Stimulated activated CD4-positive, alpha-beta T cell treated with anti-CD3 and anti-CD28 coated beads, TNF-alpha, amount 100 ng/mL, for 48 hours (primary cell): ENCODE results near the gene INTS11.

Source experiments
- DNase-seq, 3 donors: peaks; one replicate each; pipeline ENCODE4 v3.0.0-alpha.2; 2020; ENCODE audit warnings: low read depth in 3 of 3

Gene INTS11

DNA sequence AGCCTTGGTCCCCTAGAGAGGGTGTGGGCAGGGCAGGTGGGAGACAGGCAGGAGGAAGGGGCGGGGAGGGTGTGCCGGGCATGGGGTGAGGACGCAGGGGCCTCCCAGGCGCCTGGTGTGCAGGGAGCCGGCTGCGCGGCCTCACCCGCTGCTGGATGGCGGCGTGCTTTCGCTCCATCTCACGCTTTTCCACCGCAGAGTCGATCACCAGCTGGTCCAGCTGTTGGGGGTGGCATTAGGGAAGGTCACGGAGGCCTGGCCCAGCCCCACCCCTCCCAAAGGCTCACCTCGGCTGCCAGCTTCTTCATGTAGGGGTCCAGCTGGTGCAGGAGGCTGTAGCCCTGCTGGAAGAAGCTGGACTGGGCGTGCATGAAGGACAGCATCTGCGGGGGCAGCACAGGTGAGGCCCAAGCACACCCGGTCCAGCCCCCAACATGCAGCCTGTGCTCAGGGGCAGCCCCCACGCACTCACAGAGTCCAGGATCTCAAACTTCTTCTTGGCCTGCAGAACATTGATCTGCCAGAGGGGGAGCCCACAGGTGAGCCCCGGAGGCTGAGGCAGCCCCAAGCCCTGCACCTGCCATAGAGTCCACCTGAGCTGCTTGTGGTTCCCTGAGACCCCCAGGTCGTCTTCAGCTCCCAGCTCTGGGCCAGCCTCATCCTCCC lies 24.6 kb downstream of the INTS11 start:
- DNase-seq = no peak

DNA sequence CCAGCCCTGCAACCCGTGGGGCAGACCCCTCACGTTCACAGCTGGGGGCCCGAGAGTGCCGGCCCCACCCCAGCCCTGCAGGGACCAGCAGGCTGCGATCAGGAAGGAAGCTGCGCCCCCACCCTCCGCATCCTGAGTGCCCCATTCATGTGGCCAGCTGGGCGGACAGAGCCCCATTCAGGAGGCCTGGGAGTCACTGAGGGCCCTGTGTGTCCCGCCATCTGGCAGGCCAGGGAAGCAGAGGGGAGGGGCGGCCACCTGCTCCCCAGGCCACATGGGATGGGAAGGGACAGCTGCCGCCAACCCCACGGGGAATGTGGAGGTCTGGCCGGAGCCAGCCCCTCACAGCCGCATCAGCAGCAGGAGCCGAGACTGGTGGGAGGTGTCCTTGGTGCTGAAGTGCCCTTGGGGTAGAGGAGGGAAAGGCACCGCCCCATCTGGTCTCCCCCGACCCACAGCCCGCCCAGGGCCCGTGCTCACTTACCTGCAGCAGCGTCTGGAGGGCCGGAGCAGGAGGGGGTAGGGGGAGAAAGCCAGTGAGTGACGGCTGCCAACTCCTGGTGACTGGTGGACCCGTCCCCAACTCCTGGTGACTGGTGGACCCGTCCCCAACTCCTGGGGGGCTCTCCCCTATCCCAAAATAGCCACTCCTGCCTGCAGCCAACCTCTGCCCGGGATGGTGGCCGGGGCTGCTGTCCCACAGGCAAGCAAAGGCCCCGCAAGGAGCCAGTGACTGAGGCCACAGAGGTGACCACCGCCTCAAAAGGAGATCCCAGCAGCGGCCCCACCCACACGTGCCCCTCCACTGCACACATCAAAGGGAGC lies 25.4 kb downstream of the INTS11 start:
- DNase-seq = no peak

DNA sequence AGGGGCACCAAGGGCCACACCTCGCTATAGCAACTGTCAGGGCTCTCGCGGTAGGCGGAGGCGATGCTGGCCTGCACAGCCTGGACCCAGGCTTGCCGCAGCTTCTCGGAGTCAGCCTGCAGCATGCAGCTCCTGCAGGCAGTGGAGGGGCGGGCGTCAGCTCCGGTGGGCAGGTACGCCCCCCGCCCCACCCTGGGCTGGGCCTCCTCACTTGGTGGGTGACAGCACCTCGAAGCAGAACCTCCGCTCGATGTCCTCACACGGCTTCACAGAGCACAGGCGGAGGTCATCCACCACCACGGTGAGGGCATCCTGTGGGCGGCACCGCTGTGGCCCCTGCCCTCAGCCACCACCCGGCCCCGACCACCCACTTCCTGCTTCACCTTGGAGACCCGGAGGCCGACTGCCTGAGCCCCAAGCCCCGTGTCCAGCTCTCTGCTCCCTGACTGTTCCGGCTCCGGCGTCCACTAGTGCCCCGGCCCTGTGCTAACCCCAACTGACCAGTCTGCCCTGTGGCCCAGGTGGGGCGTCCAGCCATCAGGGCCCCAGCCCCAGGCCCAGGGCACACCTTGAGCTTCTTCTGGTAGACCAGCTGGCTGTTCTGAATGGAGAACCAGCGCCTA lies 26.5 kb downstream of the INTS11 start:
- no peak for DNase-seq

DNA sequence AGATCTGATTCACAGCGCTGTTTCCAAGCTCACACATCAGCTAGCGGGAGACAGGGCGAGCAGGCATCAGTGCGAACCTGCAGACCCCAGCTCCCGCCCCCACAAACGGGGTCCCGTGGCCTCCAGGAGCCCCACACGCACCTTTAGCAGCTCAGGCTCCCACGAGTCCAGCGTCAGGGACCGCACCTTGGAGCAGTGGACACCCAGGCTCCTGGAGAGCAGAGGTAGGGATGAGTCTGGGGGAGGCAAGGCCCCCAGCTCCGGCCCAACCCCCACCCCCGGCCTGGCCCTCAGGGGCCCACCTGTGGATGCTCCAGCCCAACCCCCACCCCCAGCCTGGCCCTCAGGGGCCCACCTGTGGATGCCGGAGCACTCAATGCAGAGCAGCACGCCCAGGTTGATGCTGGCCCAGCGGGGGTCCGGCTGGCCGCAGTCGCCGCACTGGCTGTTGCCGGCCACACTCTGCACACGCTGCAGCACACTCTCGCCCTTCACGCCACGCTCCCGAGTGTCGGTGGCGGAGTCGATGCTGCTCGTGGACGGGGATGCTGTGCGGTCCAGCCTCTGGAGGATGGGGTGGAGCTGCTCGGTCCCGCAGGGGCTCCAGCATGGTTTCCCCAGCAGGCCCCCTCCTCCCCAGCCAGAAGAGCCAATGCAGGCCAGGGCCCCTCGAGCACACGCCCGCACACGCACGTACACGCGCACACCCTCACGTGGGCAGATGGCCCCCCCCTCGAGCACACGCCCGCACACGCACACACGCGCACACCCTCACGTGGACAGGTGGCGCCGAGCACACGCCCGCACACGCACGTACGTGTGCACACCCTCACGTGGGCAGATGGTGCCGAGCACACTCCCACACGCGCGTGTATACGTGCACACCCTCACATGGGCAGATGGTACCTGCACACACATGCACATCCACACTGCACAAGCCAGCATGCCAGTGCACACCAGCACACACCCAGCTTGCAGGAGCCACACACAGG lies 28.1 kb downstream of the INTS11 start:
- DNase-seq = no peak

DNA sequence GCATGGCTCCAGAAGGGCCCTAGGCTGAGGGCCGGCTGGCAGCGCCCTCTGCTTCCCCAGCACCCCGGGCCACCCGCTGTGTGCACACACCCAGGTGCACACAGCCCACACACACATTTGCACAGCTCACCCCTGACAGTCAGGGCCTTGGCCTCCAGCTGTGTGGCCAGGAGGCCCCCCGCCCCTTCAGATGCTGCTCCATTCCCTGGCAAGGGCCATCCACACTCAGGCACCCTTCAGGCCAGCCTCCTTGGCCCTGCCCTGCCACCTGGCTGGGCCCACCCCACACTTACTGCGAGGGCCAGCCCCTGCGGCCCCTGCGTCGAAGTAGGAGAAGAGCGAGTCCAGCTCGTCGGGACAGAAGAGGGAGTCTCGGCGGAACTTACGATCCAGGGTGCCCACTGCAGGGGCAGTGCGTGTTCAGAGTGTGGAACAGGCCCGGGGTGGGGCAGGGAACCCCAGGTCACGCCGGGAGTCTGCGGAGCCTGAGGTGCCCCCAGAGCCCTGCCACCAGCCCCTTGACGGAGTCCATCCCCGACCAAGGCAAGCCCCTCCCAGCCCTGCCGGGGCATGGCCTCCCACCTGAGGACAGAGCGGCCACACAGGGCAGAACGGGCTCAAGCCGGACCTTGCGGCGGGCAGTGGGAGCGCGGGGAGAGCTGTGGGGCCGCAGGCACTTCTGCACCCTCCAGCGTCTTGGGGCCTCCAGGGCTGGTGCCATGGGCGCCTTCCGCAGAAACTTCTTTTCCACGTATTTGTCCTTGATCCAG lies 29.1 kb downstream of the INTS11 start:
- no peak for DNase-seq

DNA sequence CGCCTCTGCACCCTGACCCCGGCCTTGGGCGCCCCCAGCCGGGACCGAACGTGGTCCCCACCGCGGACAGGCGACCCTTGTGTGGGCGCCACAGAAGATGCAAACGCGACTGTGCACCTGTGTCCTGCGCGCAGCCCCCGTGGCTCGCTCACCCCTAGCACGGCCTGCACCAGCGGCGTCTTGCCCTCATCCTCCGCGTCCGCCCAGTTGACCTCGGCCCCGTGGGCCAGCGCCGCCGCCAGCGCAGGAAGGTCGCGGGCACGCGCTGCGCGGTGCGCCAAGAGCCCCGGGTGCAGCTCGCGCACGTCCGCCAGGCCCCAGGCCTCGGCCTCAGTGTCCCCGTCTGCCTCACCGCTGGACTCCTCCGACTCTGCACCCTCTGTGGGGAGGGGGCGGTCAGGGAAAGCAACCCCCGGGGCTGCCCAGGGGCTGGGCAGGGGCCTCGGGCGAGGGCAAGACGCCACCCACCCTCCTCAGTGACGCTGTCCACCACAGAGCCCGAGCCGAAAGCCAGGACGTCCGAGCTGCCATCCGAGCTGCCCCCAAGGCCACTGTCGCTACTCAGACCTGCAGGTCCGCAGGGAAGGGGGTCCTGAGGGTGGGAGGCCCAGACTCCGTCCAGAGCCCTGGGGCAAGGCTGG lies 30.1 kb downstream of the INTS11 start:
- no peak for DNase-seq

DNA sequence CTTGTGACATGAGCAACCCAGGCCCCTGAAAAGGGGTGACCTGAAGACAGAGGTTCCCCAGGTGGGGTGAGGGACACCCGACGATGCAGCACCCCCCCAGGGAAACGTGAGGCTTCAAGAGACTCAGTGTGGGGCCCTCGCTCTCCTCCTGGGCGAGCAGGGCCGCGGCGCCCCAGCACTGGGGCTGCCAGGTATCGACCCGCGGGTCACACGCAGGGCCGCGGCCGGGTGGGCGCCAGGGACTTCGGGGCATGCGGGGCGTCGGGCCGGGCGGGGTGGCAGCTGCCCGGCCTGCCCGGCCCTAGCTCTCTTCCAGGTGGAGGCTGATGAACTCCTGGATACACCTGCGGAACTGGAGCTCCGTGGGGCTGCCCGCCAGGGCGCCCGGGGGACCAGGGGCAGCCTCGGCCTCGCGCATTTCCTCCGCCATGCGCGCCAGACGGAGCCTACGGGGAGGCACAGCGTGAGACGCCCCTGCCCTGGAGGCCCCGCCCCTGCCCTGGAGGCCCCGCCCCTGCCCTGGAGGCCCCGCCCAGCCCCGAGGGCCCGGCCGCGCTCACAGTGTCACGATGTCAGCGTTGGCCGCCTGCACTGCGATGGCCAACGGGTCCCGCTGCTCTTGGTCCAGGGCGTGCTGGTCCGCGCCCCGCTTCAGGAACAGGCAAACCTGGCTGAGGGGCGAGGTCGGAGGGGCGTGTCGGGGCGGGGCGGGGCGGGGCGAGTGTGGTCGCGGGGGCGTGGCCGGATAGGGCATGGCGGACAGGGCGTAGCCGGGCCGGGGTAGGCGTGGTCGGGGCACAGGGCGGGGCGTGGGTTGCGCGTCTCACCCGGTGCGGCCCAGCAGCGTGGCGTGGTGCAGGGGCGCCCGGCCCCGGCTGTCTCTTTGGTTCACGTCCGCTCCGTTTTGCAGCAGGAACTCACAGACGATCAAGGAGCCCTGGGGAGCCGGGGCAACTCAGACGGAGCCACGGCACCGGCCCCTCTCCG lies 30.9 kb downstream of the INTS11 start:
- DNase-seq = no peak

DNA sequence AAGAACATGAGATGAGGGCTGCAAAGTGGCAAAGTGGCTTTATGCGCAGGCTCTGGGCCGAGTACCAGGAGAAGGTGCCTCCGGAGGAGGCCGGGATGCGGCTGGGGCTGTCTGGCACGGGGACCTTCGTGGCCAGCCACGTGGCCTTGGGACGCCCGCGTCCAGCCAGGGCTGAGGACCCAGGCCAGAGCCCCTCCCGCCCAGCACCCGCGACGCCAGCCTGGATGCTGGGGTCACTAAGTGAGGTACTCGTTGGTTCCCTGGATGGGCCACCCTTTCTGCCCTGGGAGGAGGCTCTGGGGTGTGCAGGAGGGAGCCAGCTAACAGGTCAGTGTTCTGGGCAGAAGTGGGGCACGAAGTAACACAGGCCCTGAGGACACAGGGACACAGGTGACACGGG lies 31.6 kb downstream of the INTS11 start:
- no peak for DNase-seq

DNA sequence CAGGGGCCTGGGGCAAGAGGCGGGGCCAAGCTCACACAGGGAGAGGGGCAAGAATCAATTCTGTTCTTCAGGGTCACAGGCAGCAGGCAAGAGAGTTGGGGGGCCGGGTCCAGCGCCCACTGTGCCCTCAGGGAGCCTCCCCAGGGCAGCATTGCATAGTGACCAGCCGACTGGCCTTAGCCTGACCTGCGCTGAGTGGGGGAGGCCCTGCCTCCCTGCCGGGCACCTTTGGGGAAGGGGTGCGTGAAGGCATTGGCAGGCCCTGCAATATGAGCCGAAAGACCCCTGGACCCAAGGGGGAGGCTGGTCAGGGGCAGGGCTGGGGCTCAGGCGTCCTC lies 32.0 kb downstream of the INTS11 start:
- DNase-seq = no peak

DNA sequence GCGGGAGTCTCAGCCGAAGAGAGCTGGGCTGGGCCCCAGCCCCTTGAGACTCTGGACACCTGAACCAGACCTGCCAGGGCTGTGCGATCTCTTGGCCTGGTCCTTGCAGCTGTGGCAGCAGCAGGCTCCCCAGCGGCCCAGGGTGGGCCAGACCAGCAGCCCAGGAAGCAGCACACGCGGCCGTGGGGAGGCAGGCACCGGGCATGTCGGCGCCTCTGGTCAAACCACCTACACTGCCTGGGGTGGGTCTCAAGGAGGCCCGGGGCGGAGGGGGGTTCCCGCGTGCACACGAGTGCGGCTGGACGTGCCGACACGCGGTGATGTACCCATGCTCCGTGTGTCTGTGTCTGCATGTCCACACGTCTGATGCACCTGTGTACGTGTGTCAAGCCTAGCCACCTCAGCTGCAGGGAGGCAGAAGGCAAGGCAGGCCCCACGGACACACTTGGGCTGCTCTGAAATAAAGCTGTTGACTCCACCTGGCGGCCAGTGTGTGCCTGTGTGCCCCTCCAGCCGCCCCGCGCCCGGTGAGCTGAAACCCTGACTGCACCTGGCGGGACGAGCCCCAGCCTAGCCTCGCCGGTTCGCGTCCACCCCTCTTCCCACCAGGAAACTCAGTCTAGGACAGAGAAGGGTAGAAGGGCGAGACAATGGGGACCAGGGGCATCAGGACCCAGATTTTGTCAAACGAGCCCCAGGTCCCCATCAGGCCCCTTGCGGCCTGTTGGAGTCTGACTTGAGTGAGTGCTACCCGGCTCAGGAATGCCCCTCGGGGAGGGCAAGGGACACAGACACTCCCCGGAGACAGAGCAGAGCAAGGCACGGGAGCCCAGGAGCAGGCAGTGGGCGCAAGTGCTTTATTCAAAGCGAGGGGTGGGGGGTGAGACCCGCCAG lies 32.7 kb downstream of the INTS11 start:
- DNase-seq = peak in 1 of 3 donors; percentile 40

DNA sequence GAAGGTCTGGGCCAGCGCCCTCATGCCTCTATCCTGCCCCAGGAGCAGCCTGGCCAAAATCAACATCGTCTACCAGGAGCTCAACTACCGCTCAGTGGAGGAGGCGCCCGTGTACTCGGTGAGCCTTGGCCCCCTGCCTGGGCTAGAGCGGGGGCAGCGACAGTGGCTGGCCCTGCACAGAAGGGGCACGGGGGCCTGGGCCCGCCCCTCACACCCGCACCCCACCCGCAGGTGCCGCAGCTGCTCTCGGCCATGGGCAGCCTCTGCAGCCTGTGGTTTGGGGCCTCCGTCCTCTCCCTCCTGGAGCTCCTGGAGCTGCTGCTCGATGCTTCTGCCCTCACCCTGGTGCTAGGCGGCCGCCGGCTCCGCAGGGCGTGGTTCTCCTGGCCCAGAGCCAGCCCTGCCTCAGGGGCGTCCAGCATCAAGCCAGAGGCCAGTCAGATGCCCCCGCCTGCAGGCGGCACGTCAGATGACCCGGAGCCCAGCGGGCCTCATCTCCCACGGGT lies 33.4 kb downstream of the INTS11 start:
- no peak for DNase-seq

DNA sequence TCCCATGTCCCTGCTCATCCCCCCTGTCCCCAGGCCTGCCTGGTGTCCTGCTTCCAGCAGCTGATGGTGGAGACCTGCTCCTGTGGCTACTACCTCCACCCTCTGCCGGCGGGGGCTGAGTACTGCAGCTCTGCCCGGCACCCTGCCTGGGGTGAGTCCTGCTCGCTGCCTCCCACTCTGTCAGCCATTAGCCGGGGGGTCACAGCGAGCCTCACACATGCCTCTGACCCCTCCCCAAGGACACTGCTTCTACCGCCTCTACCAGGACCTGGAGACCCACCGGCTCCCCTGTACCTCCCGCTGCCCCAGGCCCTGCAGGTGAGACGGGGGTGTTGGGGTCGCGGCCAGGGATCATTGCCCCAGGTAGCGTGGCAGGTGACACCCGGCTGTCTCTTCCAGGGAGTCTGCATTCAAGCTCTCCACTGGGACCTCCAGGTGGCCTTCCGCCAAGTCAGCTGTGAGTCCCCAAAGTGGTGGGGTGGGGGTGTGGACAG lies 34.2 kb downstream of the INTS11 start:
- DNase-seq = no peak

DNA sequence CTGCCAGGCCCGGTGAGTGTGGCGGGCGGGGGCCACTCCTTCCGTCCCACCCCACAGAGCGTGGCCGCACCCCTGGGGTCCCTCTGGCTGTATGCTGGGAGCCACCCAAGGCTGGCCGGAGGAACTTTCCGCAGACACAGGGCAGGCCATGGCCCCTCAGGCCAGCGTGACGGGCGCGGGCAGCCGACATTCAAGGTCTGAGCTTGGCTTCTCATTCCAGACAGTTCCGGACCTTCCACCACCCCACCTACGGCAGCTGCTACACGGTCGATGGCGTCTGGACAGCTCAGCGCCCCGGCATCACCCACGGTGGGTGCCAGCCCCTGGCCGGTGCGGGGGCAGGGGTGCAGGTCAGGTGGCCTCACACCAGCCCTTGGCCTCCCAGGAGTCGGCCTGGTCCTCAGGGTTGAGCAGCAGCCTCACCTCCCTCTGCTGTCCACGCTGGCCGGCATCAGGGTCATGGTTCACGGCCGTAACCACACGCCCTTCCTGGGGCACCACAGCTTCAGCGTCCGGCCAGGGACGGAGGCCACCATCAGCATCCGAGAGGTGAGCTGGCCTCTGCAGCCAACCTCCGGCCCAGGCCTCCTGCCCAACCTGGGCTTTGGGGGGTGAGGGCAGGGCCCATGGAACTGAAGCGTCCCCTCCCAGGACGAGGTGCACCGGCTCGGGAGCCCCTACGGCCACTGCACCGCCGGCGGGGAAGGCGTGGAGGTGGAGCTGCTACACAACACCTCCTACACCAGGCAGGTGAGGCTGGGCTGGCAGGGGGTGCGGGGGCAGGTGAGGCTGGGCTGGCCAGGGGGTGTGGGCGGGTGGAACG lies 37.0 kb downstream of the INTS11 start:
- DNase-seq = no peak

DNA sequence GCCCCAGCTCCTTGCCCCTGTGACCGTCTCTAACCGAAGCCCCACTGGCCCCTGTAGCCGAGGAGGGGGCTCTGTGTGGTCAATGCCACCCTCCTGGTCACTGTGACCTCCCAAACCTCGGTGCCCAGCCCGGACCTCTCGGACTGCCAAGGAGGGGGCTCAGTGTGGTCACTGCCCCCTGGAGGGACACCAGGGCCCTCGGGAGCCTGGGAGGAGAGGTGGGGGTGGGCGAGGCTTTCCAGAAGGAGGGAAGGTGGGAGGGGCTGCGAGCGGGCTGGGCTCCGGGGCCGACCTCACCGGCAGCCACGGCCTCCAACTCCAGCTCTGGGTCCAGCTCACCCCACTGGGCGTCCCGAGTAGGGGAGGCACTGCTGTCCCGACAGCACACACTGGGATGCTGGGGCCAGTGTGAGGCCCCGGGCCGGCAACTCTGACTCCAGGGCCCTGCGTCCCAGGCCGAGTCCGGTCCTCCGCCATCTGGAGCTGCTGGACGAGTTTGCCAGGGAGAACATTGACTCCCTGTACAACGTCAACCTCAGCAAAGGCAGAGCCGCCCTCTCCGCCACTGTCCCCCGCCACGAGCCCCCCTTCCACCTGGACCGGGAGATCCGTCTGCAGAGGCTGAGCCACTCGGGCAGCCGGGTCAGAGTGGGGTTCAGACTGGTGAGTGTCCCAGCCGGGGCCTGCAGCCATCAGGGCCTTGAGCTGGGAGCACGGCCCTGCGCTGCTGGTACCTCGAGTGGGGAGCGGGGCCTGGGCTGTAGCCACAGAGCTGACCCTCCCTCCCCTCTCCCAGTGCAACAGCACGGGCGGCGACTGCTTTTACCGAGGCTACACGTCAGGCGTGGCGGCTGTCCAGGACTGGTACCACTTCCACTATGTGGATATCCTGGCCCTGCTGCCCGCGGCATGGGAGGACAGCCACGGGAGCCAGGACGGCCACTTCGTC lies 37.9 kb downstream of the INTS11 start:
- DNase-seq = no peak

DNA sequence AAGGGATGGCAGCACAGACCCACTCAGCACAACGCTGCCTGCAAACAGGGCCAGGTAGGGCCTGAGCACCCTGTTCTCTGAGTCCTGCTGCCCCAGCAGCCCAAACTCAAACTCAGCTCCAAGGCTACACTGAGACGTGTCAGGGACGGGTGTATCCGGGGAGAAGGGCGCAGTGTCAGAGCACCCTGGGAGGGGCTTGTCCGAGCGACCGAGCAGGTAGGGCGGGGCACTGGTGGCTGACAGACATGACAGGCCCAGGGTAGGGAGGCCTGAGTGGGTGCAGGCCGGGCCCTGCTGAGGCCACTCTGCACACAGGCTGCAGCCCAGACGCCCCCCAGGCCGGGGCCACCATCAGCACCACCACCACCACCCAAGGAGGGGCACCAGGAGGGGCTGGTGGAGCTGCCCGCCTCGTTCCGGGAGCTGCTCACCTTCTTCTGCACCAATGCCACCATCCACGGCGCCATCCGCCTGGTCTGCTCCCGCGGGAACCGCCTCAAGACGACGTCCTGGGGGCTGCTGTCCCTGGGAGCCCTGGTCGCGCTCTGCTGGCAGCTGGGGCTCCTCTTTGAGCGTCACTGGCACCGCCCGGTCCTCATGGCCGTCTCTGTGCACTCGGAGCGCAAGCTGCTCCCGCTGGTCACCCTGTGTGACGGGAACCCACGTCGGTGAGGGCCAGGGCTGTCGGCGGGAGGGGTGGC lies 38.7 kb downstream of the INTS11 start:
- no peak for DNase-seq
